Mesendoderm (in vitro differentiated cells): ENCODE results near the gene ANO4.

Experiments
- DNase-seq: peaks from one replicate; pipeline ENCODE4 v3.0.0; 2013
- H2AK5ac ChIP-seq: 2 replicates; pipeline ENCODE4 v1.6.1; 2013; ENCODE audit warnings: low read length, inconsistent platforms
- H2BK120ac ChIP-seq: 2 replicates; pipeline ENCODE4 v1.6.1; 2013; ENCODE audit warnings: low read depth, mild to moderate bottlenecking, low read length, moderate library complexity, mixed read lengths
- H2BK15ac ChIP-seq: replicated peaks from 2 replicates; pipeline ENCODE4 v1.6.1; 2013; ENCODE audit warnings: low read depth, mild to moderate bottlenecking, moderate library complexity
- H2BK5ac ChIP-seq: 2 replicates; pipeline ENCODE4 v1.6.1; 2013; ENCODE audit warnings: low read length, inconsistent platforms
- H3K18ac ChIP-seq: 2 replicates; pipeline ENCODE4 v1.6.1; 2013; ENCODE audit warnings: mild to moderate bottlenecking, low read length, mixed read lengths
- H3K23ac ChIP-seq: one replicate; pipeline ENCODE4 v1.6.1; 2013; ENCODE audit warnings: low read length
- H3K27ac ChIP-seq: 2 replicates; pipeline ENCODE4 v1.5.1; 2013; ENCODE audit warnings: low read depth, mild to moderate bottlenecking, inconsistent platforms, low read length, moderate library complexity
- H3K27me3 ChIP-seq: 2 replicates; pipeline ENCODE4 v1.6.1; 2013; ENCODE audit warnings: low read length, control low read depth, mild to moderate bottlenecking, inconsistent platforms; ENCODE audit not compliant: insufficient read depth, poor library complexity
- H3K36me3 ChIP-seq: 2 replicates; pipeline ENCODE4 v1.6.1; 2013; ENCODE audit warnings: low read length, inconsistent platforms; ENCODE audit not compliant: control insufficient read depth, insufficient read depth
- H3K4ac ChIP-seq: one replicate; pipeline ENCODE4 v1.6.1; 2013; ENCODE audit warnings: low read depth, mild to moderate bottlenecking, low read length, moderate library complexity
- H3K4me1 ChIP-seq: 2 replicates; pipeline ENCODE4 v1.6.1; 2013; ENCODE audit warnings: low read depth, low read length, inconsistent platforms; ENCODE audit not compliant: control insufficient read depth
- H3K4me2 ChIP-seq: 2 replicates; pipeline ENCODE4 v1.6.1; 2013; ENCODE audit warnings: low read length
- H3K4me3 ChIP-seq: 2 replicates; pipeline ENCODE4 v1.5.1; 2013; ENCODE audit warnings: mild to moderate bottlenecking, low read length
- H3K56ac ChIP-seq: one replicate; pipeline ENCODE4 v1.6.1; 2013; ENCODE audit warnings: low read length
- H3K79me1 ChIP-seq: 2 replicates; pipeline ENCODE4 v1.6.1; 2013; ENCODE audit warnings: low read length, inconsistent platforms
- H3K79me2 ChIP-seq: 2 replicates; pipeline ENCODE4 v1.6.1; 2013; ENCODE audit warnings: mild to moderate bottlenecking, low read length; ENCODE audit not compliant: control insufficient read depth, insufficient read depth
- H3K9ac ChIP-seq: 2 replicates; pipeline ENCODE4 v1.6.1; 2013; ENCODE audit warnings: low read length, inconsistent platforms
- H4K5ac ChIP-seq: one replicate; pipeline ENCODE4 v1.6.1; 2013; ENCODE audit warnings: low read length
- H4K8ac ChIP-seq: one replicate; pipeline ENCODE4 v1.6.1; 2013; ENCODE audit warnings: low read depth, mild to moderate bottlenecking, control low read depth, low read length, moderate library complexity
- WGBS: extraction: QIAGEN DNeasy Blood & Tissue Kit; methylation state at CpG from one replicate; pipeline ENCODE4 v1.1.7; 2013; ENCODE audit warnings: low lambda C conversion rate, missing lambda C conversion rate; ENCODE audit not compliant: insufficient coverage; ENCODE audit errors: extremely low coverage; 5-methylcytosine and 5-hydroxymethylcytosine counted together

ANO4 gene

DNA sequence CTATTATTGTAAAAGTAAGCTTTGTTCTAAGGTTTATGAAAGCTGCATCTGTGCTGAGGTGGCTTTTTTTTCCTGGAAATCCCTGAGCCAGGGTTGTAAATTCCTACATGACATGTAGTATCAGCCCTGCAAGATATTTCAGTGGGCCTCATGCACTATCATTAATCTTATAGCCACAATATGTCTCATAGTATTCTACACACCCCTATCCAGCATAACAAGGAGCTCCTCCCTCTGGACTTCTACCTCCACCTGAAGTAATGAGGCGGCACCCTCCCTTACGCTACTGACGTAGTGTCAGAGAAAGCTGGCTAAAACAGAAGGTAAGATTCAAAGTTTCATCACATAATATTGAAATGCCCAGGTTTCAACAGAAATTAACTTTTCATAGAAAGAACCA is 380.0 kb downstream of the ANO4 start:
- no peak overlapping the region for H2AK5ac ChIP-seq
- no peak overlapping the region for H3K23ac ChIP-seq
- H3K4me1 ChIP-seq = no peaks in the 10 kb centered on the region
- H3K79me1 ChIP-seq = no peaks in the 10 kb centered on the region
- no peaks in the 10 kb centered on the region for H3K79me2 ChIP-seq
- H3K56ac ChIP-seq = no peak overlapping the region
- H2BK5ac ChIP-seq = no peak overlapping the region
- H4K8ac ChIP-seq = no peak overlapping the region
- H2BK120ac ChIP-seq = no peak overlapping the region
- DNase-seq = no peak
- no peak overlapping the region for H2BK15ac ChIP-seq
- H3K9ac ChIP-seq = no peak overlapping the region
- no peak overlapping the region for H3K4me2 ChIP-seq
- H3K4ac ChIP-seq = no peak overlapping the region
- no peaks in the 10 kb centered on the region for H3K27me3 ChIP-seq
- H3K27ac ChIP-seq = no peak overlapping the region
- no CpG with 5 or more reads among the region's 3 CpGs for WGBS
- H3K36me3 ChIP-seq = no peaks in the 10 kb centered on the region
- H3K4me3 ChIP-seq = no peak overlapping the region
- no peak overlapping the region for H4K5ac ChIP-seq
- H3K18ac ChIP-seq = no peak overlapping the region
